VCaP (cell line): ENCODE measurements around the gene PADI2.
"Not testable (repeated sequence)": the region's sequence is repeated elsewhere in the genome, so short reads cannot be mapped to it uniquely, and the experiment has no call there.

ENCODE experiments used
- H3K27ac ChIP-seq: fragments of 450-650 bp; 2 replicates; pipeline ENCODE4 v1.5.1; 2017
- CTCF ChIP-seq: fragments of 450-650 bp; conservative IDR thresholded peaks from 2 replicates; pipeline ENCODE4 v1.5.1; 2017; ENCODE audit warnings: mild to moderate bottlenecking, moderate library complexity

PADI2 gene

GRCh38 chr1:17069452-17070162 is 49.6 kb downstream of the PADI2 start:
- TF ChIP-seq CTCF, result no peak
- no peak overlapping the region for H3K27ac ChIP-seq

GRCh38 chr1:17068789-17069188 is 50.5 kb downstream of the PADI2 start:
- no peak overlapping the region for H3K27ac ChIP-seq
- TF ChIP-seq CTCF, result no peak

- no peak overlapping the region for H3K27ac ChIP-seq
- TF ChIP-seq CTCF, result no peak
These were observed 51.6 kb downstream of the PADI2 start for GRCh38 chr1:17067465-17068240.

GRCh38 chr1:17067069-17067426 is 52.2 kb downstream of the PADI2 start:
- no peak for TF ChIP-seq CTCF
- no peak overlapping the region for H3K27ac ChIP-seq

GRCh38 chr1:17066361-17067068 is 52.7 kb downstream of the PADI2 start:
- H3K27ac ChIP-seq, result no peak overlapping the region
- TF ChIP-seq CTCF, result no peak

GRCh38 chr1:17065666-17066065 is 53.6 kb downstream of the PADI2 start:
- no peak overlapping the region for H3K27ac ChIP-seq
- no peak for TF ChIP-seq CTCF

- not testable (repeated sequence) for H3K27ac ChIP-seq
These were observed 56.5 kb downstream of the PADI2 start for GRCh38 chr1:17062751-17063150.
